K562 (cell line): ENCODE results near the gene FHIT. TPM values are rescaled to one million over a fixed set of nuclear protein-coding genes. Genes with fewer than 3 reads are reported as not detected.

ENCODE experiments used
- ATAC-seq: fragments of 200-7000 bp; cut with Tn5 transposase; 3 replicates; pipeline ENCODE4 v1.9.1; 2020; ENCODE audit warnings: moderate library complexity
- BruUV-seq: library from RNA; stranded (reverse); fragments of 400-500 nt; replicated peaks from 2 replicates; lab custom pipeline; 2021; lab: Mats Ljungman, UMichigan
- CTCF ChIA-PET: fragments of 300-600 bp; formaldehyde crosslinking; extraction: SDS; loops from one replicate; lab custom pipeline; 2021; ENCODE audit warnings: low intra/inter-chr PET ratio; lab: Yijun Ruan, JAX
- POLR2A ChIA-PET: fragments of 300-600, 350-650 bp; sonication (Branson Sonifier 250); formaldehyde crosslinking; extraction: SDS; loops from one replicate; lab custom pipeline; 2021; ENCODE audit warnings: antibody characterized with exemption, inconsistent platforms; lab: Yijun Ruan, JAX
- DNase-seq, 4 experiments: peaks; one replicate each; pipeline versions ENCODE4 v3.0.0 to v3.0.0-alpha.2; 2011 to 2018; ENCODE audit warnings: low spot score in 3 of 4, mixed read lengths in 3 of 4; ENCODE audit errors: extremely low read depth in 1 of 4
- FAIRE-seq: peaks from 2 replicates; lab custom pipeline; 2011; peaks lifted over from hg19 to GRCh38; lab: Jason Lieb, UNC
- H2AFZ ChIP-seq: 2 replicates; pipeline ENCODE4 v1.6.0; 2011; ENCODE audit warnings: low read depth, low read length, control low read depth, inconsistent platforms
- H3K27ac ChIP-seq: fragments of 200-600 bp; 3 replicates; pipeline ENCODE4 v1.8.0; 2011; ENCODE audit warnings: low read depth, mild to moderate bottlenecking, control low read depth, inconsistent platforms, low read length, moderate library complexity, mixed read lengths; ENCODE audit errors: extremely low read depth
- H3K27me3 ChIP-seq, 2 experiments: fragments of 300-600 bp in 1 of 2; 2 replicates in 1 of 2; 3 replicates in 1 of 2; pipeline versions ENCODE4 v1.6.0 to v1.8.0; 2011; ENCODE audit warnings: inconsistent platforms in 2 of 2, low read length in 2 of 2, mild to moderate bottlenecking in 1 of 2, mixed read lengths in 1 of 2, moderate library complexity in 1 of 2; ENCODE audit not compliant: control insufficient read depth in 2 of 2, insufficient read depth in 2 of 2
- H3K36me3 ChIP-seq: fragments of 300-600 bp; 3 replicates; pipeline ENCODE4 v1.8.0; 2011; ENCODE audit warnings: mild to moderate bottlenecking, low read length, inconsistent platforms; ENCODE audit not compliant: control insufficient read depth, insufficient read depth
- H3K4me1 ChIP-seq, 2 experiments: fragments of 200-600 bp in 1 of 2; replicated peaks in 1 of 2; 2 replicates in 1 of 2; 3 replicates in 1 of 2; pipeline versions ENCODE4 v1.5.1 to v1.8.0; 2011; ENCODE audit warnings: inconsistent platforms in 2 of 2, low read length in 2 of 2, mild to moderate bottlenecking in 1 of 2, mixed read lengths in 1 of 2, moderate library complexity in 1 of 2; ENCODE audit not compliant: control insufficient read depth in 2 of 2, insufficient read depth in 2 of 2
- H3K4me2 ChIP-seq: 2 replicates; pipeline ENCODE4 v1.6.1; 2011; ENCODE audit warnings: low read length, control low read depth, inconsistent platforms, mixed read lengths; ENCODE audit not compliant: insufficient read depth
- H3K4me3 ChIP-seq: fragments of 200-600 bp; sonication (generic), shearing (Covaris generic); 2 replicates; pipeline ENCODE4 v1.5.1; 2016; ENCODE audit warnings: control low read depth, inconsistent platforms
- H3K79me2 ChIP-seq: fragments of 200-600 bp; 3 replicates; pipeline ENCODE4 v1.8.0; 2011; ENCODE audit warnings: low read length, inconsistent platforms; ENCODE audit not compliant: control insufficient read depth, insufficient read depth
- H3K9ac ChIP-seq, 2 experiments: 2 replicates each; pipeline versions ENCODE4 v1.6.0 to v1.6.1; 2011; ENCODE audit warnings: low read depth in 2 of 2, low read length in 2 of 2, control low read depth in 1 of 2, inconsistent platforms in 1 of 2, mild to moderate bottlenecking in 1 of 2, mixed read lengths in 1 of 2; ENCODE audit not compliant: insufficient read depth in 1 of 2
- H3K9me1 ChIP-seq: one replicate; pipeline ENCODE4 v1.6.0; 2011; ENCODE audit warnings: inconsistent platforms, mild to moderate bottlenecking, low read length, moderate library complexity; ENCODE audit not compliant: control insufficient read depth, insufficient read depth
- H3K9me3 ChIP-seq: replicated peaks from 2 replicates; pipeline ENCODE4 v1.5.1; 2011; ENCODE audit warnings: low read depth, low read length, inconsistent platforms; ENCODE audit not compliant: control insufficient read depth, insufficient read depth
- H4K20me1 ChIP-seq: replicated peaks from 2 replicates; pipeline ENCODE4 v1.6.1; 2011; ENCODE audit warnings: low read length, inconsistent platforms, mixed read lengths; ENCODE audit not compliant: control insufficient read depth, insufficient read depth
- E2F6 ChIP-seq, 2 experiments: IDR thresholded peaks; 2 replicates each; pipeline ENCODE4 v1.6.1; 2011; ENCODE audit warnings: borderline replicate concordance in 1 of 2, control low read depth in 1 of 2, low read depth in 1 of 2, low read length in 1 of 2, mild to moderate bottlenecking in 1 of 2, mixed read lengths in 1 of 2, moderate library complexity in 1 of 2; ENCODE audit not compliant: insufficient read depth in 1 of 2, insufficient read length in 1 of 2, poor library complexity in 1 of 2, severe bottlenecking in 1 of 2; ENCODE audit errors: extremely low read depth in 1 of 2
- FOXK1 ChIP-seq: sonication (generic); formaldehyde crosslinking; IDR thresholded peaks from 2 replicates; pipeline ENCODE4 v1.8.0; 2022; ENCODE audit warnings: missing genetic modification reagents, mild to moderate bottlenecking, borderline replicate concordance
- KLF10 ChIP-seq: fragments of 250-450 bp; sonication (Bioruptor Pico); IDR thresholded peaks from 2 replicates; pipeline ENCODE4 v1.6.1; 2021; ENCODE audit warnings: matching md5 sums
- MEF2A ChIP-seq: IDR thresholded peaks from 2 replicates; pipeline ENCODE4 v1.6.1; 2011; ENCODE audit warnings: low read depth, mild to moderate bottlenecking, low read length, moderate library complexity; ENCODE audit not compliant: control insufficient read depth
- MEIS2 ChIP-seq: fragments of 450-650 bp; IDR thresholded peaks from 2 replicates; pipeline ENCODE4 v1.6.1; 2014; ENCODE audit warnings: mild to moderate bottlenecking; ENCODE audit not compliant: partially characterized antibody
- NCOA6 ChIP-seq: fragments of 450-650 bp; IDR thresholded peaks from 2 replicates; pipeline ENCODE4 v1.6.1; 2017; ENCODE audit warnings: mild to moderate bottlenecking
- RBM15 ChIP-seq: fragments of 200-400 bp; formaldehyde crosslinking; IDR thresholded peaks from 2 replicates; pipeline ENCODE4 v1.6.1; 2018; ENCODE audit warnings: mild to moderate bottlenecking, low read length, moderate library complexity; ENCODE audit not compliant: insufficient read depth
- RBM17 ChIP-seq: fragments of 200-400 bp; formaldehyde crosslinking; IDR thresholded peaks from 2 replicates; pipeline ENCODE4 v1.6.1; 2017; ENCODE audit warnings: low read depth, mild to moderate bottlenecking, low read length, borderline replicate concordance
- RNF2 ChIP-seq: sonication (generic); IDR thresholded peaks from 2 replicates; pipeline ENCODE4 v1.6.1; 2016
- TARDBP ChIP-seq: fragments of 450-650 bp; IDR thresholded peaks from 2 replicates; pipeline ENCODE4 v1.6.1; 2016
- TEAD4 ChIP-seq, 2 experiments: sonication (generic) in 1 of 2; formaldehyde crosslinking in 1 of 2; IDR thresholded peaks; 2 replicates each; pipeline versions ENCODE4 v1.6.1 to v1.8.0; 2012 to 2022; ENCODE audit warnings: borderline replicate concordance in 1 of 2, inconsistent platforms in 1 of 2, low read length in 1 of 2, mild to moderate bottlenecking in 1 of 2, missing genetic modification reagents in 1 of 2
- U2AF2 ChIP-seq: fragments of 200-400 bp; formaldehyde crosslinking; optimal IDR thresholded peaks from 2 replicates; pipeline ENCODE3; 2017; ENCODE audit warnings: low read depth, mild to moderate bottlenecking, low read length
- WGBS: fragments of 100-300 bp; shearing (Covaris generic); methylation state at CpG from one replicate; pipeline ENCODE4 v1.1.6; 2016; ENCODE audit warnings: low coverage, mixed read lengths; ENCODE audit not compliant: insufficient coverage; ENCODE audit errors: missing lambda C conversion rate; 5-methylcytosine and 5-hydroxymethylcytosine counted together
- in situ Hi-C: fragments of 300-500 bp; cut with MboI; formaldehyde crosslinking; loops from 4 replicates; pipeline ENCODE4 v1.15.0; 2018; ENCODE audit warnings: inconsistent platforms, mixed read lengths
- intact Hi-C: fragments of 100-400 bp; cut with micrococcal nuclease; formaldehyde crosslinking; loops from 2 replicates; pipeline ENCODE4 v1.14.2; 2022
- polyA plus RNA-seq, 8 experiments: library from polyadenylated mRNA; depleted of rRNA in 4 of 8; stranded (reverse) in 5 of 8; unstranded in 3 of 8; fragments of >200 nt; fragmentation: Nextera tagmentation in 2 of 8; fragmentation: Illumina TruSeq in 1 of 8; extraction: Ambion mirVana in 2 of 8; extraction: Trizol in 1 of 8; gene quantifications; 2 replicates each; pipeline versions ENCODE4 v1.2.1 to v1.2.3, GENCODE V29; 2011 to 2014; ENCODE audit warnings: inconsistent platforms in 1 of 8, missing spikeins in 1 of 8
- total RNA-seq, 7 experiments: library from RNA; depleted of rRNA in 6 of 7; stranded (reverse); fragments of >200 nt in 6 of 7; fragmentation: Illumina TruSeq in 2 of 7; extraction: Trizol in 2 of 7; gene quantifications; 2 replicates each; pipeline versions ENCODE4 v1.2.1 to v1.2.3, GENCODE V29; 2011 to 2021; ENCODE audit warnings: low replicate concordance in 1 of 7
- TF ChIP-seq, protein P1 (sequence below): sonication (generic); formaldehyde crosslinking; IDR thresholded peaks from 2 replicates; pipeline ENCODE4 v1.9.0; 2022; ENCODE audit warnings: mild to moderate bottlenecking, missing genetic modification reagents

Gene FHIT
- total and polyA plus RNA-seq, 9 of the 15 experiments (the other 6 are each of a cell fraction or from before 2014, with no cell fraction given): 1.7 to 9.1 (median 4.3) TPM

DNA sequence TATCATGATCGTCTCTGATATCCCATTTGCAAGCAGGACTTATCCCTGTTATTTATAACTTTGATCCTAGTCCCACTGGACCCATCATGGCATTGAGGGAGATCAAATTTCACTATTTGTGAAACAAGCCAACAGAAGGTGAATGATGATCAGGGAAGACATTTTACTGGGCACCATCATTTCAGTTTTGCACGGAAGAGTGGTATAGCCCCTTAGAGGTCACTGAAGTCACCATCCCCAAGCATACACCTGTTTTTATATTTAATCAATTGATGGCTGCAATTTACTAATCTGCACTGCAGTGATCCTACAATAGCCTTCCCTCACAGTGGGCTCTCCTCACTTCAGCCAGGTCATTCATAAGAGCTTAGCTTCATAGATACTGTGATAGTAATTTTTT is 132.4 kb downstream of the FHIT start:
- no peaks in the 10 kb centered on the region for H3K9me3 ChIP-seq
- in situ Hi-C loops (no loop called here), intact Hi-C loops (no loop called here)
- H3K4me1 ChIP-seq: no peaks in the 10 kb centered on the region
- no peaks in the 10 kb centered on the region for H4K20me1 ChIP-seq
- no peak for FAIRE-seq
- WGBS: 11% methylated on average over 2 of the region's 2 CpGs
- no peak overlapping the region for H3K4me2 ChIP-seq
- H3K4me3 ChIP-seq: no peak overlapping the region
- no peak for DNase-seq
- no peak overlapping the region for H3K27ac ChIP-seq
- no peak for ATAC-seq
- H3K36me3 ChIP-seq: no peaks in the 10 kb centered on the region
- no peak overlapping the region for H3K9ac ChIP-seq
- no peaks in the 10 kb centered on the region for H3K27me3 ChIP-seq
- H3K79me2 ChIP-seq: no peaks in the 10 kb centered on the region
- POLR2A ChIA-PET: no interaction called here
- H3K9me1 ChIP-seq: no peaks in the 10 kb centered on the region
- CTCF ChIA-PET: no interaction called here
- no TSS peak for BruUV-seq
- no peak overlapping the region for H2AFZ ChIP-seq
- TF ChIP-seq U2AF2 (no peak), MEIS2 (no peak), FOXK1 (CRISPR knock-in tag) (no peak)

GRCh38 chr3:61117045-61117898 is 134.0 kb downstream of the FHIT start:
- no TSS peak for BruUV-seq
- intact Hi-C loops: no loop called here
- Histone ChIP-seq H3K9me1 (no peaks in the 10 kb centered on the region), H4K20me1 (no peaks in the 10 kb centered on the region), H3K79me2 (no peaks in the 10 kb centered on the region), H3K9me3 (no peaks in the 10 kb centered on the region), H3K4me2 (no peak overlapping the region), H3K36me3 (no peaks in the 10 kb centered on the region), H3K4me1 (no peaks in the 10 kb centered on the region), H3K27me3 (no peaks in the 10 kb centered on the region), H2AFZ (no peak overlapping the region), H3K4me3 (no peak overlapping the region), H3K27ac (no peak overlapping the region), H3K9ac (no peak overlapping the region)
- WGBS: 33% methylated on average over 7 of the region's 7 CpGs
- DNase-seq (no peak), FAIRE-seq (no peak), ATAC-seq (no peak)
- in situ Hi-C loops: no loop called here
- ChIA-PET POLR2A (interaction anchor here (0.7 kb wide), 1 partner anchor 605 kb away, joined by 3 read pairs; no protein-coding TSS in a partner anchor), CTCF (no interaction called here)
- TF ChIP-seq RBM15: no peak
- no peak for TF ChIP-seq RBM17
- TF ChIP-seq NCOA6: no peak
- TF ChIP-seq MEF2A: no peak
- TF ChIP-seq, protein P1, sequence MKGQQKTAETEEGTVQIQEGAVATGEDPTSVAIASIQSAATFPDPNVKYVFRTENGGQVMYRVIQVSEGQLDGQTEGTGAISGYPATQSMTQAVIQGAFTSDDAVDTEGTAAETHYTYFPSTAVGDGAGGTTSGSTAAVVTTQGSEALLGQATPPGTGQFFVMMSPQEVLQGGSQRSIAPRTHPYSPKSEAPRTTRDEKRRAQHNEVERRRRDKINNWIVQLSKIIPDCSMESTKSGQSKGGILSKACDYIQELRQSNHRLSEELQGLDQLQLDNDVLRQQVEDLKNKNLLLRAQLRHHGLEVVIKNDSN: no peak
- no peak for TF ChIP-seq KLF10 (CRISPR knock-in tag)
- no peak for TF ChIP-seq E2F6 (IDR thresholded peaks at IDR 0.05; ENCODE audit: borderline replicate concordance in 1 of 2, extremely low read depth in 1 of 2, insufficient read depth in 1 of 2, insufficient read length in 1 of 2, low read depth in 1 of 2, low read length in 1 of 2, poor library complexity in 1 of 2, severe bottlenecking in 1 of 2)
- no peak for TF ChIP-seq RNF2
- TF ChIP-seq TEAD4 (IDR thresholded peaks at IDR 0.05; ENCODE audit: low read length): no peak
- TF ChIP-seq TEAD4 (CRISPR knock-in tag; IDR thresholded peaks at IDR 0.05; ENCODE audit: borderline replicate concordance): no peak
- TF ChIP-seq TARDBP: no peak
